IPS-18c (cell line): ENCODE data around the gene RGS12.

Experiments used
- H3K4me3 ChIP-seq: 2 replicates; pipeline ENCODE4 v1.7.0; 2013; ENCODE audit warnings: low read depth, mild to moderate bottlenecking, low read length, moderate library complexity; ENCODE audit not compliant: insufficient read depth
- H3K9me3 ChIP-seq: one replicate; pipeline ENCODE4 v1.6.1; 2013; ENCODE audit warnings: mild to moderate bottlenecking, low read length, moderate library complexity; ENCODE audit not compliant: control insufficient read depth, insufficient read depth

The RGS12 gene

DNA sequence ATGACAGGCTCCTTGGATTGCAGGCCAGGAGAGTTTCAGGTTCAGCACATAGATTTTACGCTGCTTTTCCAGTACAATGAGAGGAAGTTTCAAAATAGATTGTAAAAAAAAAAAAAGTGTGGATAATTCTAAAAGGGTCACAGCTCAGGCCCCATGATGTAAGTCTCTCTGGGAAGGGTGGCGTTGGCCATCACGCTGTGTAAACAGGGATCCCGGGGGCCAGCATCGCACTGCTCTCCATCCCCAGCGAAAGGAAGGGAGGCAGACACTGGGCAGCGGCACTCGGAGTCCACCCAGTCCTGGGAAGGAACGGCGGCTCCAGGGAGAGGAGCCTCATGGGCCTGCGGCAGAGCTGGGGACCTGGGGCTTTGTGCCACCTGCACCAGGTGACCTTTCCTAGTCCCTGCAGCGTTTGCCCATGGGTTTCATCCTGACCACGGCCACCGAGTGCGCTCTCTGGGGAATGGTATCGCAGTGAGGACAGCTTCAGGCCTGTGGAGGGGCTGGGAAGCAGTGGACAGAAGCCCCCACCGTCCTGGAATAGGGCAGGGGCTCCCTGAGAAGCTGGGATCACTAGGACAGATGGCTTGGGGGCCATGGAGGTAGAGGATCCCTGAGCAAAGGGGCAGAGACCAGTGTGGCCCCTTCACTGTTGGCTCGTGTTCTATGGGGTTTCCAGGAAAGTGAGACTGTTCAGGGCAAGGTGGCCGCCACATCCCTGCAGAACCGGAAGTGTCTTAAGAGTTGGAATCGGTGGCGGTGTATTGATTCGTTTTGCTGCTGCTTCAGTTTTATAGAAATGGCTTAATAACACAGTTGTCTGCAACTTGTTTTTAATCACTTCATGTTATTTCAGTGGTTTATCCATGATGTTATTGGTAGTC is 38.9 kb downstream of the RGS12 start:
- H3K9me3 ChIP-seq = no peaks in the 10 kb centered on the region
- no peak overlapping the region for H3K4me3 ChIP-seq

DNA sequence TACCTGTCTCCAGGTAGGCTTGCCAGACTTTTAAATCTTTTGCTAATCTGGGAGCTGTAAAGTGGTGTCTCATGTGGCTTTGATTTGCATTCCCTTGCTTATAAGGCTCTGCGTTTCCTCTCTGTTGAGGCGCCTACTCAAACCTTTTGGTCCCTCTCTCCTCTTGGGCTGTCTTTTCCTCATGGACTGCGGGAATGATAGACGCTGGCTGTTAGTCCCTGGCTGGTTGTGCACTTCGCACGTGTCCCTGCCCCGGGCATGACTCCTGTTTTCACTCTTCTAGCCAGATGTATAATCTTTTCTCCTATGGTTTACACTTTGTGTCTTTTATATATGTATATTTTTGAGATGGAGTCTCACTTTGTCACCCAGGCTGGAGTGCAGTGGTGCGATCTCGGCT is 39.7 kb downstream of the RGS12 start:
- no peak overlapping the region for H3K4me3 ChIP-seq

DNA sequence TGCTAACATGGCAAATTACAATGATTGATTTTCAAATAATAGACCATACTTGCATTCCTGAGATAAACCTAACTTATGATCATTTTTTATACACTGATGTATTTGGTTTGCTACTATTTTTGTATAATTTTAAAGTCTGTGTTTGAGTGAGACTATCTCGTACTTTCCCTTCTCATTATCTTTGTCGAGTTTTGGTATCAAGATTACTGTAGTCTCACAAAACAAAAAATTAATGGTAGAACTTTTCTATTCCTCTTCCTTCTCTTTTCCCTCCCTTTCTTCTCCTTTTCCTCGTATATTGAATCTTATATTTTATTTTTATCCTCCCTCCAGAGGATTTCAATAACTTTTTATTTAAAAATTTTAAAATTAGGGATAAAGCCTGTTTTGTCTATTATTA is 41.5 kb downstream of the RGS12 start:
- Histone ChIP-seq H3K9me3 (no peaks in the 10 kb centered on the region), H3K4me3 (no peak overlapping the region)

More for the DNA sequence above, 39.7 kb downstream of the RGS12 start:
- no peaks in the 10 kb centered on the region for H3K9me3 ChIP-seq

DNA sequence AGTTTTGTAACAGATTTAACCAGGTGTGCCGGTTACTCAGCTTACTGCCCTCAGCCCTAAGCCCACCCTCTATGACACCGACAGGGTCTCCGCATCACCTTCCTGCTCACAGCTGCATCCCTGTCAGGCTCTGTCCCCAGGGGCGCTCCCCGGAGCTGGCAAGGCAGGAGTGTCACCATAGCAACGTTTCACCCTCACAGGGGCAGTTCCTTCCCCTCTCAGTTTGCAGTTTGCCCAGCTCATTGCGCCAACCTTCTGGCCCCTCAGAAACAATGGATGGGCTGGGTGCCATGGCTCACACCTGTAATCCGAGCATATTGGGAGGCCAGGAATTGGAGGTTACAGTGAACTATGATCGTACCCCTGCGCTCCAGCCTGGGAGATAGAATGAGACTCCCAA is 42.6 kb downstream of the RGS12 start:
- Histone ChIP-seq H3K4me3 (no peak overlapping the region), H3K9me3 (peaks cover 2% of the 10 kb centered on the region)

DNA sequence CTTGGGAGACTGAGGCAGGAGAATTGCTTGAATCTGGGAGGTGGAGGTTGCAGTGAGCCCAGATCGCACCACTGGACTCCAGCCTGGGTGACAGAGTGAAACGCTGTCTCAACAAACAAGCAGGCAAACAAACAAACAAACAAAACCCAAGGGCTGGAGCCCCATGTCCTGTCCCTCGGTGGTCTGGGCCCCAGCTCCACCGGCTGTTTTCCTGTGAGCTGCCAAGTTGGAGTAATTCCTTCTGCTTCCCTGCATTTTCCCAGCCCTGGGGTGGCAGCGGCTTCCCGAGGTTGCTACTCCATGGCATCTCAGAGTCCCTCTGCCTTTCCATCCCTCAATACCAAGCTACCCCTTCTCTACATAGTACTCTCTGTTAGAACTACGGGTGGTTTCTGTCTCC is 43.2 kb downstream of the RGS12 start:
- H3K9me3 ChIP-seq = peaks cover 3% of the 10 kb centered on the region
- H3K4me3 ChIP-seq = no peak overlapping the region

DNA sequence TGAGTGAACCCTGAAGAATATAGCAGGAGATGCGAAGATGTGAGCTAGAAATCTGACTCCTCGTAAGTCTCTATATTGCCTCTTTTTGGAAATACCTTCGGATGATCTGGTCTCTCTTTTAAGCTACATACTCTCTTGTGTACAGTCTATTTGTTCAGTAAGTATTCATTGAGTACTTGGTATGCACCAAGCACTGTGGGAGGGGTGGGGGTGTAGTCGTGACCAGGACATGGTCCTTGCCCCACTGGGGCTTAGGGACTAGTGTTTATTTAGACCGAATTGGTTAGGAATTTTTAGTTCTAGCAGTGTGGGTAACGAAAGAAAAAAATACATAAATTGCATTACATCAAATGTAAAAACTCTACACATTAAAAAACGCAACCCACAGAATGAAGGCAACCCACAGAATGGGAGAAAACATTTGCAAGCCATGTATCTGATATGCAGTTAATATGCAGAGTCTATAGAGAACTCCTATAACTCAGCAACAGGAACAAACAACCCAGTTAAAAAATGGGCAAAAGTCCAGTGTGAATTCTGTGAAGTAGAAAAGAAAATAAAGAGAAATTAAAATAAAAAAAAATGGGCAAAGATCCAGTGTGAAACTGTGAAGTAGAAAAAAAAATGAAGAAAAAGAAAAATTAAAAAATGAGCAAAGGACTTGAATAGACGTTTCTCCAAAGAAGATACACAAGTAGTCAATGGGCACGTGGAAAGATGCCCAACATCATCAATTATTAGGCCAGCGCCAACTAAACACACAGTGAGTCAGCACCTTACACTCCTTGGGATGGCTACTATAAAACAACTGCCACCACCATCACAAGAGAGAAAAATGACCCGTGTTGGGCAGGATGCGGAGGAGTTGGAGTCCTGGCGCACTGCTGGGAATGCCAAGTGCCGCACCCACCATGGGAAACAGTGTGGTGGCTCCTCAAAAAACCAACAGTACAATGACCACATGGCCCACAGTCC is 43.8 kb downstream of the RGS12 start:
- Histone ChIP-seq H3K9me3 (peaks cover 3% of the 10 kb centered on the region), H3K4me3 (no peak overlapping the region)

- Histone ChIP-seq H3K4me3 (no peak overlapping the region), H3K9me3 (peaks cover 3% of the 10 kb centered on the region)
These were observed 44.5 kb downstream of the RGS12 start for GRCh38 chr4:3337357-3337732.

DNA sequence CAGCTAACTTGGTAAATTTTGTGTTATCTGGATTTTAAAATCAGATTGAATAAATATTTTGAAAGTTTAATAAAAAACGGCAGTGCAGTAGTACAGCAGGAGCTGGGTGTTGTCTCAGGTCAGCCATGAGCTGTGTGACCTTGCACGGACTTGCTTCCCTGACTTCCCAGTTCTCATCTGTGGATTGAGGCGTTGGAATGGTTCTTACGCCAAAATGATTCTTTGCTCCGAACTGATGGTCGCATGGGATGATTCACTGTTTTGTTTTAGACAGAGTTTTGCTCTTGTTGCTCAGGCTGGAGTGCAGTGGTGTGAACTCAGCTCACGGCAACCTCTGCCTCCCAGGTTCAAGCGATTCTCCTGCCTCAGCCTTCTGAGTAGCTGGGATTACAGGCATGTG is 45.0 kb downstream of the RGS12 start:
- H3K9me3 ChIP-seq = peaks cover 3% of the 10 kb centered on the region
- no peak overlapping the region for H3K4me3 ChIP-seq

DNA sequence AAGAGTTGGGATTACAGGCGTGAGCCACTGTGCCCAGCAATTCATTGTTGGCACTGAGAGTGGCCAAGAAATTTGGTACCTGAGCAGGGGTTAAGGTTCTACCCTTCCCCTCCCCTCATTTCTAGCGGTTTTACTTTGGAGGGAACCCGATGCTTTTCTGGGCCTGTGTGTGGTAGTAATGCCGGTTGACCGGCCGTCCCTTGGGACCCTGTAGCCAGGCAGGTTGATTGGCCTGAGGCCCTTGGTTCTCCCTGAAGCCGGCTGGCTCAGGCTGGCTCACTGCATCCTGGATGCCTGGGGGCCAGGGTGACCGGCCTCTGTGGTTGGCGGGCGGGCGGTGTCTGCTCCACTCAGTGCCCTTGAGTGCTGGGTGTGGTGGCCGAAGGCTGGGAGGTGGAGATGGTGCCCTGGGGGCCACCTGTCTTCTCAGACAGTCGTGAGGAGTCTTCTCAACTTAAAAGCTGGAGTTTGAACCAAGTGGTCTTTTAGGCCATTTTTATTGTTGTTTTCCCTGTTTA is 45.6 kb downstream of the RGS12 start:
- Histone ChIP-seq H3K4me3 (no peak overlapping the region), H3K9me3 (peaks cover 3% of the 10 kb centered on the region)

DNA sequence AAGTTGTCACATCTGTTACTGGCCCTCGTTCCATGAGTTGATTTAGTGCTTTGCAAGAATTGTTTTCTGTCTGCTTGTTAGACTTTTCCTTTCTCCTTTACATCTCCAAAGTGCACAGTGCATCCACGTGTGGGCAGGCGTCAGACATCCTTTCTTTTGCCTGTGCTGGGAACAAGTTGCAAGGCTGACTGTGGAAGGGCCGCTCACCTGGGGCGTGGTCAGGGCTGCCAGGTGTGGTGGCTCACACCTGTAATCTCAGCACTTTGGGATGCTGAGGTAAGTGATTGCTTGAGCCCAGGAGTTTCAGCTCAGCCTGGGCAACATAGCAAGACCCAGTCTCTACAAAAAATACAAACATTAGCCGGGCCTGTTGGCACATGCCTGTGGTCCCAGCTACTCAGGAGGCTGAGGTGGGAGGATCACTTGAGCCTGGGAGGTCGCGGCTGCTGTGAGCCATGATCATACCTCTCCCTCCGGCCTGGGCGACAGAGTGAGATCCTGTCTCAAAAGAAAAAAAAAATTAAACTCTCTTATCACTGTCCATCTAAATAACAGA is 46.2 kb downstream of the RGS12 start:
- Histone ChIP-seq H3K4me3 (no peak overlapping the region), H3K9me3 (peaks cover 3% of the 10 kb centered on the region)

DNA sequence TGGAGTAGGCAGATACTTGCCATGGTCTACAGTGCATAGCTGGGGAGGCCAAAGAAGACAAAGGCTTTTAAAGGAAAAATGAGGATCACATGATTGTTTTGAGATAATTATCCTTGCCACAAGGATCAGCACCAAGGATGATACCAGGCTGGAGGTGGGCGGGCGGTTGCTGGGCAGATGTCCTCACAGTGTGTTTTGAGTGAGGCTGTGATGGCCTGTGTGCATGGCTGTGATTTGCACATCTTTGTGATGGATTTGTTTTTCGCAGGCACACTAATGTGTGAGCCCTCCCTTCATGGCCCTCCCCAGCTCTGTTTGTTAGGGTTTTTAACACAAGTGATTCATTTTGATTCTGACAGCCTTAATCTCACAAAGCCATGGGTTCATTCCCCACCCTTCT is 46.8 kb downstream of the RGS12 start:
- peaks cover 3% of the 10 kb centered on the region for H3K9me3 ChIP-seq
- no peak overlapping the region for H3K4me3 ChIP-seq

GRCh38 chr4:3340038-3340699 is 47.3 kb downstream of the RGS12 start:
- H3K4me3 ChIP-seq = no peak overlapping the region
- H3K9me3 ChIP-seq = peaks cover 3% of the 10 kb centered on the region

DNA sequence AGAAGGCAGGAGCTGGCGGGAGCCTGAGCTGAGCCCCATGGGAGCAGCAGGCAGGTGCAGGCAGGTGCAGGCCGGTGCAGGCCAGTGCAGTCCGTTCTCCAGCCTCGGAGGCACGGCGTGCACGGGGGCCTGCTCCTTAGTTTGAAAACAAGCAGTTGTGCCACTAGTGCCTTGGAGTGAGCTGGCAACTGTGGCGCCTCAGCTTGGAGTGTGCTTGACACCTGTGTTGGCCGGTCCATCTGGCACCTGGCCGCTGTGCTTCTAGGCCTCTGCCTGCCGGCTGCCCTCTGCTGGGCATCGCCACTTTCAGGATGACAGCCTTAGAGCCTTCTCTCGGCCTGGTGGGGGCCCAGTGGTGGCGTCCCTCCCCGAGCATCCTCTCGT is 47.9 kb downstream of the RGS12 start:
- Histone ChIP-seq H3K9me3 (peaks cover 3% of the 10 kb centered on the region), H3K4me3 (no peak overlapping the region)

GRCh38 chr4:3341760-3342159 is 48.9 kb downstream of the RGS12 start:
- peaks cover 3% of the 10 kb centered on the region for H3K9me3 ChIP-seq
- H3K4me3 ChIP-seq = no peak overlapping the region

DNA sequence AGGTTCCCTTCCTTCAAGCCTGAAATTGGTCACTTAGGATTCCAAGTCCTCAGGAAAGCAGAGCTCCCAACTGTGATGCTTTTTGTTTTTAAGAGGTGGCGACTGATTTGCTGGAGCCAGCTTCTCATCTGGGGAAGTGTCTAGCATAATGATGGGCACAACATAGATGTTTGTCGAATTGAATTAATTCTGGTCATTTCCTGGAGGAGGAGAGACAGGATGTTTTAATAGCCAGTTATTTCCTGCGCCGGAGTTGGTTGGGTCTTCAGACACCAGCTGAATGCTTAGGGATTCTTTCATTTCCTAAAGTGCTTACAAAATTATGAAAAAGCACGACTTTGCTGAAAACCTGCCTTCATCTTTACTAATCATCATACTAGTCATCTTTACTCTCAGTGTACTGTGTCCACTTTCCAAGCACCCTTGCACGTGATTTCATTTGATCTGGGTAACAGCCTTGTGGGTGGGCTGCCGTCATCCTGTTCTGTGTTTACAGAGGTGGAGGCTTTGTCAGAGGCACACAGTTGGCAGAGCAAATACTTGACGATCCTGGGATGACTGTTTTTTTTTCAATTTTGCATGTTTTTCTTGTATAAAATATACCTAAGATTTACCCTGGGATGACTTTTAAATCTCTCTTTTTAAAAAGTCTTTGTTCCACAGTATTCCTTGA is 49.5 kb downstream of the RGS12 start:
- no peak overlapping the region for H3K4me3 ChIP-seq
- peaks cover 3% of the 10 kb centered on the region for H3K9me3 ChIP-seq
